ENCODE measurements around the gene DUOXA1. TPM values are rescaled to one million over a fixed set of nuclear protein-coding genes. Genes with fewer than 3 reads are reported as not detected.
"Not testable (repeated sequence)": the region's sequence is repeated elsewhere in the genome, so short reads cannot be mapped to it uniquely, and the experiment has no call there.

Gene DUOXA1
- polyA plus RNA-seq, 1 of the 3 experiments (the other 2 are of a cell fraction) = 0.02 TPM

DNA sequence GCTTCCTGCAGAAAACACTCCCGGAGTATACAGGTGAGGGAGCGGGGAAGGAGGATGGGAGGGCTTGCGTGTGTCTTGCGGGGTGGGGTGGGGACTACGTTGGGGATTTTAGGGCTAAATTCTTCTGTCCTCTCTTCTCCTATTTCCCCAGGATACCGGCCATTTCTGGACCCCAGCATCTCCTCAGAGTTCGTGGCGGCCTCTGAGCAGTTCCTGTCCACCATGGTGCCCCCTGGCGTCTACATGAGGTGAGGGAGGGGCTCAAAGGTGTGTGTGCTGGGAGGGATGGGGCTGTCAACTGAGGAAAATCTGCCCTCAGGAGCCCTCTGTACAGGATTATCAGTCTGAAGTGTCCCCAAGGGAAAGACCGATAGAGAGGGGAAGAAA lies 6.7 kb upstream of the DUOXA1 start:
- no peaks in the 10 kb centered on the region for H3K9me3 ChIP-seq
- no peaks in the 10 kb centered on the region for H3K27me3 ChIP-seq (ENCODE audit: insufficient read depth)
- H3F3A ChIP-seq (replicated peaks; ENCODE audit: insufficient read depth) = no peaks in the 10 kb centered on the region
- 88% methylated on average over 10 of the region's 10 CpGs for WGBS (ENCODE audit: low lambda C conversion rate)
- TF ChIP-seq FOXJ3 (CRISPR knock-in tag; IDR thresholded peaks at IDR 0.05) (no peak), RCOR1 (IDR thresholded peaks at IDR 0.05; ENCODE audit: low read length) (no peak), NFIC (IDR thresholded peaks at IDR 0.05; ENCODE audit: borderline replicate concordance) (no peak), TAF1 (IDR thresholded peaks at IDR 0.05; ENCODE audit: borderline replicate concordance, low read depth, low read length) (no peak), POLR2AphosphoS5 (IDR thresholded peaks at IDR 0.05; ENCODE audit: low read depth, low read length) (no peak), GABPA (IDR thresholded peaks at IDR 0.05; ENCODE audit: low read depth) (no peak), ELF1 (IDR thresholded peaks at IDR 0.05) (no peak), RXRA (IDR thresholded peaks at IDR 0.05; ENCODE audit: borderline replicate concordance, low read depth) (no peak)
- TF ChIP-seq, protein P1, sequence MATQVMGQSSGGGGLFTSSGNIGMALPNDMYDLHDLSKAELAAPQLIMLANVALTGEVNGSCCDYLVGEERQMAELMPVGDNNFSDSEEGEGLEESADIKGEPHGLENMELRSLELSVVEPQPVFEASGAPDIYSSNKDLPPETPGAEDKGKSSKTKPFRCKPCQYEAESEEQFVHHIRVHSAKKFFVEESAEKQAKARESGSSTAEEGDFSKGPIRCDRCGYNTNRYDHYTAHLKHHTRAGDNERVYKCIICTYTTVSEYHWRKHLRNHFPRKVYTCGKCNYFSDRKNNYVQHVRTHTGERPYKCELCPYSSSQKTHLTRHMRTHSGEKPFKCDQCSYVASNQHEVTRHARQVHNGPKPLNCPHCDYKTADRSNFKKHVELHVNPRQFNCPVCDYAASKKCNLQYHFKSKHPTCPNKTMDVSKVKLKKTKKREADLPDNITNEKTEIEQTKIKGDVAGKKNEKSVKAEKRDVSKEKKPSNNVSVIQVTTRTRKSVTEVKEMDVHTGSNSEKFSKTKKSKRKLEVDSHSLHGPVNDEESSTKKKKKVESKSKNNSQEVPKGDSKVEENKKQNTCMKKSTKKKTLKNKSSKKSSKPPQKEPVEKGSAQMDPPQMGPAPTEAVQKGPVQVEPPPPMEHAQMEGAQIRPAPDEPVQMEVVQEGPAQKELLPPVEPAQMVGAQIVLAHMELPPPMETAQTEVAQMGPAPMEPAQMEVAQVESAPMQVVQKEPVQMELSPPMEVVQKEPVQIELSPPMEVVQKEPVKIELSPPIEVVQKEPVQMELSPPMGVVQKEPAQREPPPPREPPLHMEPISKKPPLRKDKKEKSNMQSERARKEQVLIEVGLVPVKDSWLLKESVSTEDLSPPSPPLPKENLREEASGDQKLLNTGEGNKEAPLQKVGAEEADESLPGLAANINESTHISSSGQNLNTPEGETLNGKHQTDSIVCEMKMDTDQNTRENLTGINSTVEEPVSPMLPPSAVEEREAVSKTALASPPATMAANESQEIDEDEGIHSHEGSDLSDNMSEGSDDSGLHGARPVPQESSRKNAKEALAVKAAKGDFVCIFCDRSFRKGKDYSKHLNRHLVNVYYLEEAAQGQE (IDR thresholded peaks at IDR 0.05; ENCODE audit: low read depth, low read length) = no peak
- H3K4me1 ChIP-seq (ENCODE audit: control insufficient read depth in 1 of 2, insufficient read depth in 2 of 2, low read depth in 1 of 2, low read length in 1 of 2) = peaks cover 0 to 23% of the 10 kb centered on the region in 2 experiments; a peak in 1 of 4 replicates
- H3K9me2 ChIP-seq = no peaks in the 10 kb centered on the region
- no peaks in the 10 kb centered on the region for H3K36me3 ChIP-seq (replicated peaks in 1 of 2; ENCODE audit: control insufficient read depth in 1 of 2, insufficient read depth in 2 of 2, low read length in 1 of 2)
- no peak overlapping the region for H3K27ac ChIP-seq (ENCODE audit: low read depth in 2 of 2, low read length in 1 of 2)
- POLR2A ChIA-PET = interaction anchor here (0.7 kb wide), 1 partner anchor 16 kb away, joined by 3 read pairs; no protein-coding TSS in a partner anchor
- no peak overlapping the region for H3K9ac ChIP-seq
- H3K4me3 ChIP-seq (ENCODE audit: low read depth in 2 of 2, low read length in 1 of 2) = no peak overlapping the region
- H2AFZ ChIP-seq (ENCODE audit: low read depth) = no peak overlapping the region
- no peak overlapping the region for H3K4me2 ChIP-seq
- CTCF ChIA-PET = no interaction called here
- DNase-seq = no peak
- H4K20me1 ChIP-seq (ENCODE audit: insufficient read depth) = no peaks in the 10 kb centered on the region
- no peaks in the 10 kb centered on the region for H3K79me2 ChIP-seq (ENCODE audit: insufficient read depth)

- DNase-seq; H3F3A ChIP-seq (replicated peaks; ENCODE audit: insufficient read depth); H4K20me1 ChIP-seq (ENCODE audit: insufficient read depth); H3K9ac ChIP-seq; H3K27me3 ChIP-seq (ENCODE audit: insufficient read depth); H3K4me3 ChIP-seq (ENCODE audit: low read depth in 2 of 2, low read length in 1 of 2); H3K9me3 ChIP-seq; H3K79me2 ChIP-seq (ENCODE audit: insufficient read depth); POLR2A ChIA-PET; H2AFZ ChIP-seq (ENCODE audit: low read depth); CTCF ChIA-PET; H3K36me3 ChIP-seq (replicated peaks in 1 of 2; ENCODE audit: control insufficient read depth in 1 of 2, insufficient read depth in 2 of 2, low read length in 1 of 2); H3K9me2 ChIP-seq; H3K4me2 ChIP-seq; H3K27ac ChIP-seq (ENCODE audit: low read depth in 2 of 2, low read length in 1 of 2): not testable (repeated sequence)
- H3K4me1 ChIP-seq (ENCODE audit: control insufficient read depth in 1 of 2, insufficient read depth in 2 of 2, low read depth in 1 of 2, low read length in 1 of 2) = peaks cover 0 to 23% of the 10 kb centered on the region in 2 experiments; a peak in 1 of 4 replicates
- WGBS (ENCODE audit: low lambda C conversion rate) = 82% methylated on average over 5 of the region's 37 CpGs
Observed at GRCh38 chr15:45135705-45136377, 6.2 kb upstream of the DUOXA1 start.
